OCI-LY1 (cell line): Measurements from ENCODE around the gene CNNM3.

ENCODE experiments used
- CTCF ChIP-seq: fragments of 200-600 bp; sonication (generic), shearing (Covaris generic); IDR thresholded peaks from 2 replicates; pipeline ENCODE4 v1.5.1; 2017; ENCODE audit warnings: mild to moderate bottlenecking, antibody characterized with exemption, low read length, moderate library complexity, mixed read lengths
- EZH2 ChIP-seq: fragments of 200-600 bp; sonication (generic), shearing (Covaris generic); IDR thresholded peaks from 2 replicates; pipeline ENCODE4 v1.8.0; 2017; ENCODE audit warnings: borderline replicate concordance, mixed run types, mild to moderate bottlenecking, antibody characterized with exemption, low read length, moderate library complexity, mixed read lengths

DNA sequence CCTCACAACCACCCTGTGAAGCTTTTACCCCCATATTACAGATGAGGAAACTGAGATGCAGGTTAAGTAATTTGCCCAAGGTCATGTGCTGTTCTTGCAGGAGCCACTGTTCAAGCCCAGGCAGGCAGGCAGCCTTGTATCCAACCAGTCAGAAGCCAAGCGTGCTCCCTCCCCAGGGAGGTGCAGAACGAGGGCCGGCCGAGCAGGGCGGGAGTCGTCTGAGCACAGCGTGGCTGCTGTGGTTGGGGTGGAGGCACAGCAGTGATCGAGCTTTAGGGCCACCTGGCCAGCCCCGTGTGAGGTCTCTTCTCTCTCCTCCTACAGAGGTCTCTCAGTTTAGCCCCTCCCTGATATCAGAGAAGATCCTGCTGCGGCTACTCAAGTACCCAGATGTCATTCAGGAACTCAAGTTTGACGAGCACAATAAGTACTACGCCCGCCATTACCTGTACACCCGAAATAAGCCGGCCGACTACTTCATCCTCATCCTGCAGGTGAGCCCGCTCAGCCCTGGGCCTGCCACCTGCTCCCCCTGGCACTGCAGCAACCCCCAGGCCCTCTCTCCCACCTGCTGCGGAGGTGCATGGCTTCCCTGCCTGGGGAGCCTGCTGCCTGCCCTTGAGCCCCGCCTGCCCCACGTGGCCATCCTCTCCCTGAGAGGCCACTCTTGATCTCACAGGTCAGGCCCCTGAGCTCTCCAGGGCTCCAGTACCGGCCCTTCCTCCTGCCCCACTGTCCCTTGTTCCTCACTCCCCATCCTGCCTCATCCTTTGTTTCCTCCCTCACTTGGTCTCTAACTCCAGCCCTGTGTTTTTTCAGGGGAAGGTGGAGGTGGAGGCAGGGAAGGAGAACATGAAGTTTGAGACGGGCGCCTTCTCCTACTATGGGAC, 17.1 kb upstream of the CNNM3 start:
- TF ChIP-seq CTCF (no peak), EZH2 (no peak)
